Tibial artery (tissue), 4 donors: ENCODE measurements around the gene PRUNE1.

Source experiments
- DNase-seq, 2 donors: peaks; one replicate each; pipeline ENCODE4 v3.0.0-alpha.2; 2019
- H3K27ac ChIP-seq, 2 donors: fragments of 200-600 bp; sonication (generic) in 1 of 2; 1 replicate in 1 of 2; 2 replicates in 1 of 2; pipeline ENCODE4 v1.5.1; 2018 to 2019; ENCODE audit warnings: mild to moderate bottlenecking in 1 of 2
- H3K27me3 ChIP-seq, 2 donors: fragments of 200-600 bp; sonication (generic) in 1 of 2; one replicate each; pipeline versions ENCODE4 v1.5.1 to v1.6.0; 2016 to 2019
- H3K36me3 ChIP-seq, 3 donors: fragments of 200-600 bp; sonication (generic) in 2 of 3; one replicate each; pipeline ENCODE4 v1.5.1; 2016 to 2019; ENCODE audit warnings: mild to moderate bottlenecking in 2 of 3
- H3K4me1 ChIP-seq, 4 donors: fragments of 200-600 bp; sonication (generic) in 2 of 4; 1 replicate in 3 of 4; 2 replicates in 1 of 4; pipeline ENCODE4 v1.5.1; 2016 to 2019
- H3K4me3 ChIP-seq, 2 donors: fragments of 200-600 bp; sonication (generic) in 1 of 2; 1 replicate in 1 of 2; 2 replicates in 1 of 2; pipeline ENCODE4 v1.5.1; 2018 to 2019; ENCODE audit warnings: mild to moderate bottlenecking in 2 of 2
- H3K9me3 ChIP-seq, 3 donors: fragments of 200-600 bp; sonication (generic) in 1 of 3; one replicate each; pipeline ENCODE4 v1.5.1; 2016 to 2019
- intact Hi-C: fragments of 100-400 bp; cut with DNase I; formaldehyde crosslinking; loops from one replicate; pipeline ENCODE4 v1.15.0; 2023; ENCODE audit warnings: low total_unique reads
- TF ChIP-seq, protein P1 (sequence below), 2 experiments: fragments of 200-600 bp in 1 of 2; fragments of 450-650 bp in 1 of 2; IDR thresholded peaks; one replicate each; pipeline ENCODE4 v1.5.1; 2017 to 2019; ENCODE audit warnings: antibody characterized with exemption in 2 of 2, mild to moderate bottlenecking in 1 of 2, moderate library complexity in 1 of 2

The PRUNE1 gene

GRCh38 chr1:150997949-150998348, 10.3 kb upstream of the PRUNE1 start:
- peaks cover 0 to 10% (median 3%) of the 10 kb centered on the region in 4 donors for H3K4me1 ChIP-seq
- no peak for DNase-seq
- H3K27ac ChIP-seq, result no peak overlapping the region
- intact Hi-C loops, result no loop called here
- H3K36me3 ChIP-seq, result peaks cover 19 to 58% (median 53%) of the 10 kb centered on the region in 3 donors
- no peaks in the 10 kb centered on the region for H3K27me3 ChIP-seq
- no peaks in the 10 kb centered on the region for H3K9me3 ChIP-seq
- no peak overlapping the region for H3K4me3 ChIP-seq
- TF ChIP-seq, protein P1, sequence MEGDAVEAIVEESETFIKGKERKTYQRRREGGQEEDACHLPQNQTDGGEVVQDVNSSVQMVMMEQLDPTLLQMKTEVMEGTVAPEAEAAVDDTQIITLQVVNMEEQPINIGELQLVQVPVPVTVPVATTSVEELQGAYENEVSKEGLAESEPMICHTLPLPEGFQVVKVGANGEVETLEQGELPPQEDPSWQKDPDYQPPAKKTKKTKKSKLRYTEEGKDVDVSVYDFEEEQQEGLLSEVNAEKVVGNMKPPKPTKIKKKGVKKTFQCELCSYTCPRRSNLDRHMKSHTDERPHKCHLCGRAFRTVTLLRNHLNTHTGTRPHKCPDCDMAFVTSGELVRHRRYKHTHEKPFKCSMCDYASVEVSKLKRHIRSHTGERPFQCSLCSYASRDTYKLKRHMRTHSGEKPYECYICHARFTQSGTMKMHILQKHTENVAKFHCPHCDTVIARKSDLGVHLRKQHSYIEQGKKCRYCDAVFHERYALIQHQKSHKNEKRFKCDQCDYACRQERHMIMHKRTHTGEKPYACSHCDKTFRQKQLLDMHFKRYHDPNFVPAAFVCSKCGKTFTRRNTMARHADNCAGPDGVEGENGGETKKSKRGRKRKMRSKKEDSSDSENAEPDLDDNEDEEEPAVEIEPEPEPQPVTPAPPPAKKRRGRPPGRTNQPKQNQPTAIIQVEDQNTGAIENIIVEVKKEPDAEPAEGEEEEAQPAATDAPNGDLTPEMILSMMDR (IDR thresholded peaks at IDR 0.05), result no peak

- H3K27me3 ChIP-seq, result no peaks in the 10 kb centered on the region
- TF ChIP-seq, protein P1 (IDR thresholded peaks at IDR 0.05), result no peak
- peaks cover 19 to 58% (median 53%) of the 10 kb centered on the region in 3 donors for H3K36me3 ChIP-seq
- H3K9me3 ChIP-seq, result no peaks in the 10 kb centered on the region
- no peak overlapping the region for H3K4me3 ChIP-seq
- peaks cover 0 to 22% (median 13%) of the 10 kb centered on the region in 4 donors for H3K4me1 ChIP-seq
- no peak overlapping the region for H3K27ac ChIP-seq
- intact Hi-C loops, result no loop called here
- no peak for DNase-seq
Observed at GRCh38 chr1:150999051-150999674, 9.1 kb upstream of the PRUNE1 start.

DNA sequence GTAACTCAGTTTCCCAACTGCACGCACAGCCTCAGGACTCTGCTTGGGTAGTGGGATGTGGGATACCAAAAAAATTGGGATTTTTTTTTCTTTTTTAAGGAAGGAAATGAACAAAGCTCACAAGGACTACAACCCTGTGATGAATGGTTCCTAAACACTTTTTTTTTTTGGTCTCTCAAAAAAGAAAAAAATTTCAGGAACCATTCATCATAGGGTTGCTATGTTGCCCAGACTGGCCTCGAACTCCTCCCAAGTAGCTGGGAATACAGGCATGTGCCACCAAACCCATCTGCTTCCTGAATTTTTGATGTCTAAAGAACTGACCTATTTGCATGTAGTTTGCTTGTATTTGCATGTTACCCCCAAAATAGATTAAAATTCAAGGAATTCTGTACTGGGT, 8.3 kb upstream of the PRUNE1 start:
- peaks cover 0 to 30% (median 20%) of the 10 kb centered on the region in 4 donors for H3K4me1 ChIP-seq
- H3K27me3 ChIP-seq, result no peaks in the 10 kb centered on the region
- H3K36me3 ChIP-seq, result peaks cover 19 to 58% (median 53%) of the 10 kb centered on the region in 3 donors
- no peak for DNase-seq
- intact Hi-C loops, result loop anchor here (10.0 kb wide), 1 partner anchor 445 kb away; no protein-coding TSS in a partner anchor
- TF ChIP-seq, protein P1 (IDR thresholded peaks at IDR 0.05), result no peak
- H3K9me3 ChIP-seq, result no peaks in the 10 kb centered on the region
- no peak overlapping the region for H3K27ac ChIP-seq
- H3K4me3 ChIP-seq, result no peak overlapping the region

DNA sequence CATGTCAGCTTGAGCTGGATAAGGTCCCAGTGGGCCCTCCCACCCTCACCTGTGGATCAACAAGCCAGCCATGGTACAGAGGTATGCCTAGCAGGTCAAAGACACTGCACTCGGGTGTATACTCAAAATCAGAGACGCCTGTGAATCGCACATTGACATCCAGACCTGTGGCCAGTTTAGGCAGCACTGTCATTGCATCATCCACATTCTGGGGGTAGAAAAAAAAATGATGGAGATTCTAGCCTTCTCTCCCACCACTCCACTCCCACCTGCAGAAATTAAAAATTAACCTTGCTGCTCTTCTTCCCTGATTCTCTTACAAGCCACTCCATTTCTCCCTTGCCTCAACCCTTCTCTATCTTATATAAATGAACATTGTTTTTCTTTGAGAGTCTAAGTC, 7.8 kb upstream of the PRUNE1 start:
- Histone ChIP-seq H3K4me1 (peaks cover 0 to 35% (median 25%) of the 10 kb centered on the region in 4 donors), H3K27ac (no peak overlapping the region), H3K27me3 (no peaks in the 10 kb centered on the region), H3K36me3 (peaks cover 19 to 58% (median 53%) of the 10 kb centered on the region in 3 donors), H3K9me3 (no peaks in the 10 kb centered on the region), H3K4me3 (no peak overlapping the region)
- intact Hi-C loops, result loop anchor here (10.0 kb wide), 1 partner anchor 446 kb away; no protein-coding TSS in a partner anchor
- DNase-seq, result no peak
- TF ChIP-seq, protein P1 (IDR thresholded peaks at IDR 0.05), result no peak

GRCh38 chr1:151001602-151002001, 6.6 kb upstream of the PRUNE1 start:
- no peak for DNase-seq

More at GRCh38 chr1:151001602-151002001, 6.6 kb upstream of the PRUNE1 start:
- peaks cover 0 to 35% (median 28%) of the 10 kb centered on the region in 4 donors for H3K4me1 ChIP-seq
- H3K36me3 ChIP-seq, result peaks cover 19 to 58% (median 53%) of the 10 kb centered on the region in 3 donors
- H3K27ac ChIP-seq, result no peak overlapping the region
- H3K27me3 ChIP-seq, result no peaks in the 10 kb centered on the region
- intact Hi-C loops, result loop anchor here (10.0 kb wide), 1 partner anchor 447 kb away; no protein-coding TSS in a partner anchor
- TF ChIP-seq, protein P1 (IDR thresholded peaks at IDR 0.05), result no peak
- no peaks in the 10 kb centered on the region for H3K9me3 ChIP-seq
- no peak overlapping the region for H3K4me3 ChIP-seq
